Sigmoid colon (tissue), 7 donors: Measurements from ENCODE around the gene PPFIA4. TPM values are rescaled to one million over a fixed set of nuclear protein-coding genes. Genes with fewer than 3 reads are reported as not detected.

Experiments used
- DNase-seq: peaks from one replicate; pipeline ENCODE4 v3.0.0-alpha.2; 2019
- H3K27ac ChIP-seq, 4 donors: fragments of 200-600 bp; sonication (generic); one replicate each; pipeline ENCODE4 v1.5.1; 2016 to 2019; ENCODE audit warnings: mild to moderate bottlenecking in 1 of 4
- H3K27me3 ChIP-seq, 3 donors: fragments of 200-600 bp; sonication (generic); one replicate each; pipeline ENCODE4 v1.5.1; 2019; ENCODE audit warnings: mild to moderate bottlenecking in 1 of 3
- H3K36me3 ChIP-seq, 4 donors: fragments of 200-600 bp; sonication (generic); one replicate each; pipeline ENCODE4 v1.5.1; 2016 to 2019
- H3K4me1 ChIP-seq, 4 donors: fragments of 200-600 bp; sonication (generic); one replicate each; pipeline ENCODE4 v1.5.1; 2017 to 2019
- H3K4me3 ChIP-seq, 4 donors: fragments of 200-600 bp; sonication (generic); one replicate each; pipeline ENCODE4 v1.5.1; 2017 to 2019; ENCODE audit warnings: mild to moderate bottlenecking in 2 of 4, moderate library complexity in 1 of 4
- H3K9me3 ChIP-seq, 4 donors: fragments of 200-600 bp in 3 of 4; sonication (generic) in 3 of 4; one replicate each; pipeline versions ENCODE4 v1.5.1 to v1.6.1; 2013 to 2019
- CTCF ChIP-seq, 4 experiments: fragments of 450-650 bp in 3 of 4; fragments of 200-600 bp in 1 of 4; IDR thresholded peaks; one replicate each; pipeline ENCODE4 v1.5.1; 2016 to 2019; ENCODE audit warnings: antibody characterized with exemption in 4 of 4, mild to moderate bottlenecking in 3 of 4, moderate library complexity in 2 of 4
- EP300 ChIP-seq, 4 donors: sonication (generic); formaldehyde crosslinking; IDR thresholded peaks; one replicate each; pipeline ENCODE4 v1.6.1; 2017; ENCODE audit warnings: antibody characterized with exemption in 4 of 4
- POLR2A ChIP-seq, 2 donors: fragments of 450-650 bp; IDR thresholded peaks; one replicate each; pipeline ENCODE4 v1.6.1; 2016; ENCODE audit warnings: antibody characterized with exemption in 2 of 2, mild to moderate bottlenecking in 2 of 2, moderate library complexity in 2 of 2
- POLR2AphosphoS5 ChIP-seq, 4 donors: sonication (generic); formaldehyde crosslinking; IDR thresholded peaks; one replicate each; pipeline ENCODE4 v1.6.1; 2017; ENCODE audit warnings: antibody characterized with exemption in 4 of 4
- WGBS, 2 donors: extraction: QIAGEN DNeasy Blood & Tissue Kit; methylation state at CpG; one replicate each; pipeline ENCODE4 v1.1.7; 2013; 5-methylcytosine and 5-hydroxymethylcytosine counted together
- intact Hi-C: fragments of 100-400 bp; cut with DNase I; formaldehyde crosslinking; loops from one replicate; pipeline ENCODE4 v1.15.1; 2023
- polyA plus RNA-seq, 3 donors: library from polyadenylated mRNA; stranded (reverse); fragments of 200-250 nt; gene quantifications; one replicate each; pipeline ENCODE4 v1.2.3, GENCODE V29; 2013
- total RNA-seq, 4 donors: library from RNA; depleted of rRNA; stranded (reverse); fragments of >200 nt; gene quantifications; one replicate each; pipeline ENCODE4 v1.1.0, GENCODE V29; 2016
- donor health status: healthy with polysubstance abuse.
- donor health status: Bipolar disorder and iron deficiency.
- donor health status: healthy.

PPFIA4 gene
- total and polyA plus RNA-seq, 7 donors, result 0.52 to 15.0 (median 1.4) TPM; not detected in 2

- no peaks in the 10 kb centered on the region for H3K36me3 ChIP-seq
- peak overlapping the region; percentile 68 to 88 (median 77) for H3K27ac ChIP-seq
- WGBS, 2 donors, result 80 to 87% methylated on average over 10 of the region's 10 CpGs
- H3K4me1 ChIP-seq, result peaks cover 0 to 34% (median 25%) of the 10 kb centered on the region in 4 donors
- no peaks in the 10 kb centered on the region for H3K27me3 ChIP-seq
- intact Hi-C loops, result loop anchor here (2.0 kb wide), 1 partner anchor 83 kb away; no protein-coding TSS in a partner anchor
- no peak for DNase-seq
- H3K9me3 ChIP-seq, result no peaks in the 10 kb centered on the region
- TF ChIP-seq EP300 (IDR thresholded peaks at IDR 0.05), result no peak
- no peak for TF ChIP-seq CTCF (IDR thresholded peaks at IDR 0.05)
- TF ChIP-seq POLR2AphosphoS5 (IDR thresholded peaks at IDR 0.05), result no peak
- TF ChIP-seq POLR2A (IDR thresholded peaks at IDR 0.05), result no peak
- no peak overlapping the region for H3K4me3 ChIP-seq
These were observed 11.4 kb downstream of the PPFIA4 start for GRCh38 chr1:203037509-203038190.

DNA sequence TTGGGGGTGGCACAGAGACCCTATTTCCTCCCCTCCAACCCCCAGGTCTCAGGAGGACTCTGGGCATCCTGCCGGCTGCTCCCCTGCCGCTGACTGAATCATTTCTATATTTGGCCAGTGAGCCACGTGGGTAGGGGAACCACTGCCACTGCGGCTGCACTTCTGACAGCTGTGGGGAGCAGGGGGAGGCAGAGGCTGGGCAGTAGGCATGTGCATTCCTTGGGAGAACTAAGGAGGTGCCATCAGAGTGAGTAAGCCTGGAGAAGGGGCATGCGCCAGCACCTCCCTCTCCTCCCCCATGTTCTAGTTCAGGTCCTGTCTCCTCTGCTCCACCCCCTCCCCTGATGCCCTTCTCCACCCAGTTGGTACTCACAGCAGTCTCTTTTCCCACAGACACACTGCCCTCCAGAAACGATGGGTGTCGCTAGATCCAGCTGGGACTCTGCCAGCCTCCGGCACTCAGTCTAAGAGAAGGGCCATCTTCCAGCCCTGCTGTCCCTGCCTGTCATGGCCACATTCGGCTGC is 12.0 kb downstream of the PPFIA4 start:
- DNase-seq, result peak; percentile 84
- peak overlapping the region; percentile 68 to 88 (median 77) for H3K27ac ChIP-seq
- WGBS, 2 donors, result 41 to 49% methylated on average over 9 of the region's 9 CpGs
- H3K36me3 ChIP-seq, result no peaks in the 10 kb centered on the region
- no peaks in the 10 kb centered on the region for H3K9me3 ChIP-seq
- no peaks in the 10 kb centered on the region for H3K27me3 ChIP-seq
- intact Hi-C loops, result loop anchor here (2.0 kb wide), 1 partner anchor 83 kb away; no protein-coding TSS in a partner anchor
- peaks cover 0 to 34% (median 25%) of the 10 kb centered on the region in 4 donors for H3K4me1 ChIP-seq
- TF ChIP-seq CTCF (IDR thresholded peaks at IDR 0.05), result no peak
- TF ChIP-seq POLR2AphosphoS5 (IDR thresholded peaks at IDR 0.05), result peak in 1 of 4 donors; percentile 36
- TF ChIP-seq EP300 (IDR thresholded peaks at IDR 0.05), result peak in 1 of 4 donors; percentile 6
- no peak overlapping the region for H3K4me3 ChIP-seq

DNA sequence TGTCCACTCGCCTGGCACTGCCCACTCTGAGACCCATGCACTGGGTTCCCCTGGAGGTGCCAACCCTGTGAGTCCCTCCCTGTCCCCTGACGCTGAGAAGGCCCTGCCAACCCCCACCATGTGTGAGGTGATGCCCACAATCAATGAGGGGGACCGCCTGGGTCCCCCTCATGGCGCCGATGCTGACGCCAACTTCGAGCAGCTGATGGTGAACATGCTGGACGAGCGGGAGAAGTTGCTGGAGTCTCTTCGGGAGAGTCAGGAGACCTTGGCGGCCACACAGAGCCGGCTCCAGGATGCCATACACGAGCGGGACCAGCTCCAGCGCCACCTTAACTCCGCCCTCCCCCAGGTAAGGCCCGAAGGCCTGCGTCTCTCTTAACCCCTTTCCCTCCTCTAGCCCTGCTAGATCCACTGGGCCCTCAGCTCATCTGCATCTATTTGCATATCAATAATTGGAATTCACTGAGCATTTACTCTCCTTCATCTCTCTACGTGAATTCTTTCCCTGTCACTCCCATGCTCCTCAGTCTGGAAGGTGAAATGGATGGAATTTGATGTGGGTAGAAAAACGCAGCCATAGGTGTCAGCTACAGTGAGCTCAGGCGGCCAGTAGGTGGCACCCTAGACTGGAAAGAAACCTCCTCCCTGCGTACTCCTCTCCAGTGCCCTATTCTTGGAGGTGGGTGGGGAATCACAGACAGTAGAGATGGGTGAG is 12.8 kb downstream of the PPFIA4 start:
- H3K36me3 ChIP-seq, result no peaks in the 10 kb centered on the region
- 45 to 62% methylated on average over 22 of the region's 22 CpGs for WGBS, 2 donors
- peaks cover 0 to 34% (median 25%) of the 10 kb centered on the region in 4 donors for H3K4me1 ChIP-seq
- intact Hi-C loops, result loop anchor here (1.0 to 2.0 kb wide), 3 partner anchors 82 to 177 kb away; no protein-coding TSS in a partner anchor
- no peaks in the 10 kb centered on the region for H3K9me3 ChIP-seq
- H3K27me3 ChIP-seq, result no peaks in the 10 kb centered on the region
- peak overlapping the region; percentile 63 to 88 (median 76) for H3K27ac ChIP-seq
- DNase-seq, result peak; percentile 85
- H3K4me3 ChIP-seq, result no peak overlapping the region
- no peak for TF ChIP-seq POLR2A (IDR thresholded peaks at IDR 0.05)
- TF ChIP-seq POLR2AphosphoS5 (IDR thresholded peaks at IDR 0.05), result no peak
- peak; percentile 82 to 92 (median 87) for TF ChIP-seq CTCF (IDR thresholded peaks at IDR 0.05)

- DNase-seq, result no peak
- no peaks in the 10 kb centered on the region for H3K9me3 ChIP-seq
- WGBS, 2 donors, result 50 to 58% methylated on average over 11 of the region's 11 CpGs
These were observed 13.6 kb downstream of the PPFIA4 start for GRCh38 chr1:203039609-203040512.

More at GRCh38 chr1:203039609-203040512, 13.6 kb downstream of the PPFIA4 start:
- intact Hi-C loops, result loop anchor here (1.0 to 2.0 kb wide), 3 partner anchors 81 to 176 kb away; no protein-coding TSS in a partner anchor
- Histone ChIP-seq H3K27ac (no peak overlapping the region), H3K4me3 (no peak overlapping the region), H3K36me3 (no peaks in the 10 kb centered on the region), H3K4me1 (peaks cover 0 to 34% (median 25%) of the 10 kb centered on the region in 4 donors), H3K27me3 (no peaks in the 10 kb centered on the region)
- TF ChIP-seq POLR2AphosphoS5 (IDR thresholded peaks at IDR 0.05), result no peak
- no peak for TF ChIP-seq EP300 (IDR thresholded peaks at IDR 0.05)
- no peak for TF ChIP-seq POLR2A (IDR thresholded peaks at IDR 0.05)
- no peak for TF ChIP-seq CTCF (IDR thresholded peaks at IDR 0.05)
